RPMI8226 (cell line): ENCODE data around the gene RASGRF1.

Experiments used
- DNase-seq: peaks from one replicate; pipeline ENCODE4 v3.0.0-alpha.2; 2015

Gene RASGRF1

DNA sequence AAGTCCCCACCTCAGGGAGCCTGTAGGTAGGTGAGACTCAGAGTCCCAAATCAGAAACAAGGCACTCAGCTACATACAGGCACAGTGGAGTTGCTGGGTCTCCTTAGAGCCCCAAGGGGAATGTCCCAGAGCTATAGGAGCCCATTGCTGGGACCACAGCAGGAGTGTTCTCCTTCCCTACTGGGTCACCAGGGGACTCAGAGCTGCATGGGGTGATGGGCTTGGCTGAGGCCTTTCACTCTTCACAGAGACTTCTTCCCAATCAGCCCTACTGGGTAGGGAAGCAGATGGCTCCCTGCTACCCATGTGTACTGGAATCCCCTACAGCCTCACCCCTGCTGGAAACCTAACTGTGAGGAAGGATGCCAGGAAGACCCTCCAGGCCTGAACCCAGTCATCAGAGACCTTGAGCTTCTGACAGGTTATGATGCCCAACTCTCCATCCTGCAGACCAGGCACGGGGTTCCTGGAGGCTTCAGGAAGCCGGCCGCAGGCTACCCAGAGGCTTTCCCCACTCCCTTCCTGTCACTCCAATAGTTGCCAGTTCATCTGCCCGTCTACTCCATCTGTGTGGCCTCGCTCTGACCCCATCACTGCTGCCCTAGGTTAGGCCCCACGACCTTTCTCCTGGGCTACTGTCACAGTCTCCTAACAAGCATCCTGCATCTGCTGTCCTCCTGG, 24.0 kb downstream of the RASGRF1 start:
- peak; percentile 13 for DNase-seq

DNA sequence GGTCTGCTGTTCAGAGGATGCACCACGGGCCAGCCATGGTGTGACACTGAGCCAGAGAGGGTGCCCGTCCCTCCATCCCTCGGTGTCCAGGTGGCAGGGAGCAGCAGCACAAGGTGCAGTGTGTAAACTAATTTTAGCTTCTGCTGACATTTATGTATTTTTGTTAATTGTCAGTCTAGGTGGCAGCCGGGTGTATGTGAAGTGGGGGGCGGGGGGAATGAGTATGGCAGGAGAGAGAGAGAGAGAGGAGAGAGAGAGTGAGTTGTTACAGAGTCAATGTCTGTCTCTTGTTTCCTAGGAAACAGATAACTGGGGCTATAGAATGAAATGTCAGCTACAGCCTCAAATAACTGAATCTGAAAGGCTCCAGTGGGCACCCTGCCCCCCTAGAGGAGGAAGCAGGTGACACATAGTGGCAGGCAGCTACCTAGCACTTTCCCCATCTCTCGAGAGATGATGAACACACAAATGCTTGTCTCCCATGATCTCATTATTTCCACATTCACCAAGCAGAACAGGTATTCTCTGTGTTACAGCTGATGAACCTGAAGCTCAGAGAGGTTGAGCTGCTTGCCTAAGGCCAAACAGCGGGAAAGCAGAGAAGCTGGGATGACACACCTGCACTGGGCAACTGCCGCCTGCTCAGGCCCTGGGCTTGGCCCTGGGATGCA, 24.7 kb downstream of the RASGRF1 start:
- peak; percentile 86 for DNase-seq

- DNase-seq = no peak
Observed at GRCh38 chr15:79065361-79065705, 25.2 kb downstream of the RASGRF1 start.

DNA sequence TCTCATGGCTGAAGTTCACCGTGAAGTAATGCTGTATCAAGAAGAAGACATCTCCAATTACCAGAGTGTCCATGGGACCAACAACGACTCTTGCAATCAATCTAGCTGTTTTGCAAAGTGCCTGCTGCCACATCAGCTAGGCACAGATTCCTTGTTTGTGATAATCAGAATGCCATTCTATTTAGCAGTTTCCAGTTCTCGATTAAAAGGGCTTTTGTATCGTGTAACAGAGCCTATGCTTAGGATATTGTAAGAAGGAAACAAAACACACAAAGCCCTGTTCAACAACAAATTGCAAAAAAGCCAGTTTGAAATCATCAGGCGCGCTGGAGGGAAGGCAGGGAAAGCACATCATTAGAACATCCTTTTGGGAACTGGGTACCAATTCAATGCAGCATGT, 26.1 kb downstream of the RASGRF1 start:
- DNase-seq = no peak

DNA sequence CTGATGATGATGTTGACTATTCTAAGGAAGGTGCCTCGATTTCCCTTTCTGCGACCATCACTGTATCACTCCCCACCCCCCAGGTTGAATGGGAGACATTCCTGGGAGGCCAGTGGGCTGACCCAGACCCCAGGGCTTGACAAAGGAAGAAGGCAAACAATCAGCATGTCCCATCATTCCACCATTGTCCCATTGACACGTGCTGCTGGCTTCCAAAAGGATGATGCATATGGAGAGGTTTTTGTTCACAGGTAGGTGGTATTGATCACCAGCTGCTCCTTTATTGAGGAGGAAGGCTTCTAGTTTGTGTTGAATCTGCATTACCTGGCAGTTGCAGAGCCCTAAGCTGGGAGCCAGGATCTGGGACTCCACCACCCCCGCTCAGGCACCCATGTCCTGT, 30.4 kb downstream of the RASGRF1 start:
- no peak for DNase-seq

DNA sequence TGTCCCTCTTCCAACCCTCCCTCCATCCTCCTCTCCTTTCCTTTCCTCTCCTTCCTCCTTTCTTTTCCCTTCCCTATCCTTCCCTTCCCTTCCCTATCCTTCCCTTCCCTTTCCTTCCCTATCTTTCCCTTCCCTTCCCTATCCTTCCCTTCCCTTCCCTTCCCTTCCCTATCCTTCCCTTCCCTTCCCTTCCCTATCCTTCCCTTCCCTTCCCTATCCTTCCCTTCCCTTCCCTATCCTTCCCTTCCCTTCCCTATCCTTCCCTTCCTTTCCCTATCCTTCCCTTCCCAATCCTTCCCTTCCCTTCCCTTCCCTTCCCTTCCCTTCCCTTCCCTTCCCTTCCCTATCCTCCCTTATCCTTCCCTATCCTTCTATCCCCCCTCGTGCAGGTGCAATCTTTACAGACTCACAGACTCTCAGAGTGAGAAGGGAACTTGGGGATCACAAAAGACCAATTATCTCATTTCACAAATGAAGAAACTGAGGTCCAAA, 31.5 kb downstream of the RASGRF1 start:
- DNase-seq = no peak

GRCh38 chr15:79058260-79058850, 32.2 kb downstream of the RASGRF1 start:
- DNase-seq = no peak

DNA sequence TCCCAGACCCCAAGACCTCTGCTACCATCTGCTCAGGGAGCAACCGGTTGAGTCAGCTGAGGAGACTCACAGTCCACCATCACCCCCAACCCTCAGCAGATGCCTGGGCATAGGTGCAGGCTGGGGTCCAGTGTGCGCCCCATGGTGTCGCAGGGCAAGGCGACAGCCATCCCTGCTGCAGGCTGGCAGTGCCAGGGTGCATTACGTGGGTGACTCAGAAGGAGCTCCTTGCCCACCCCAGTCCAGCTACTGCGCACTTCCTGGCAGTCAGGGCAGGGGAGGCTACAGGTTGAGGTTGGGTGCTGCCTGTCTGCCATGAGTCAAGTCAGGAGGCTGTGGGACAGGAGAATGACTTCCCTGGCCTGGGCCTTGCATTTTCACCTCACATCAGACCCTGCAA, 33.5 kb downstream of the RASGRF1 start:
- DNase-seq = no peak

DNA sequence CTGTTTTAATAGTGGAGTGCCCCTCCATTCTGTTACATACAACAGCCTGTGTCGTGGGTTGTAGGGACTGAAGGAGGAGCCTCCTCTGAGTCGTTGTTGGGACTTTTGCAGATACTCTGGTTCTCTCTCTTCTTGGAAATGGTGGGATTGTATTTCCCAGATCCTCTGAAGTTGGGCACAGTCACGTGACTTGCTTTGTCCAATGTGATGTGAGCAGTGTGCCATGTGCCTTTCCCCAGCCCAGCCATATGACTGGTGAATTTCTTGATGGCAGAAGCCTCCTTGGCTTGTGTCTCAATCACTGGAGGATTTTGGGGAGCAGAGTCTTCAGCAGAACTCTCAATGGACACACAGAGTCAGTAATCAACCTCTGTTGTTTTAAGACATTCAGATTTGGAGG, 36.2 kb downstream of the RASGRF1 start:
- no peak for DNase-seq

- DNase-seq = peak; percentile 9
Observed at GRCh38 chr15:79053894-79054293, 36.7 kb downstream of the RASGRF1 start.

DNA sequence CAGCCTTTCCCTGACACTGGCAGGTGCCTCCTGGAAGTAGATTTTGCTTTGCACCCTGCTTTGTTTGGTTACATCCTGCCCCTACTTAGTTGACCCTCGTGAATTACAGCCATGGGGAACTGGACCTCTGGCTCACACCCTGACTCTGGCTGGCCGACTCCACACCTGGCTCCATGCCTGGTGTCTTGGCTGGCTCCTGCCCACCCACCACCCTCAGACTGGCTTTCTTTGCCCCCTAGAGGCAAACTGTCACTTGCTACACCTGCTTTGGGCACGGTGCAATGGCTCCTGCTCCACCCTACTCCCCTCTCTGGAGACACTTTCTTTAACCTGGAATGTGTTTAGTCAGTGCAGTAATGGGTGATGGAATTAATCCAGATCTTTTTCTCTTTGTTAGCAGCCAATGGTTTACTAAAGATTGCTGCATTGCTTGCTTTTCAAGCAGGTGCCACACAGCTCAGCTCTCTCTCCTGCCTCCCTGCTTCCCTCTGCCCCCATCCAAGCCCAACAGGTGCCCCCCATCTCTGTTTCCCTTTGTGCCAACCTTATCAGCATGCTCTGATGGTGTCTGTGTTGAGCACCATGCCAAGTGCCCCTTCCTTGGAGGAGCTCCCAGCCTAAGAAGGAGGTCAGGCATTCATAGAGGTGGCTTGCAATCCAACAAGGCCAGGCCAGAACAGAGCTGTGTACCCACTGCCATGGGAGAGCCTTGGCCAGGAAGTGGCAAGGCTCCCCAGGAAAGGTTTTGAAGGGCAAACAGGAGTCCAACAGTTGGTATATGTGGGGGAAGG, 38.4 kb downstream of the RASGRF1 start:
- DNase-seq = no peak

DNA sequence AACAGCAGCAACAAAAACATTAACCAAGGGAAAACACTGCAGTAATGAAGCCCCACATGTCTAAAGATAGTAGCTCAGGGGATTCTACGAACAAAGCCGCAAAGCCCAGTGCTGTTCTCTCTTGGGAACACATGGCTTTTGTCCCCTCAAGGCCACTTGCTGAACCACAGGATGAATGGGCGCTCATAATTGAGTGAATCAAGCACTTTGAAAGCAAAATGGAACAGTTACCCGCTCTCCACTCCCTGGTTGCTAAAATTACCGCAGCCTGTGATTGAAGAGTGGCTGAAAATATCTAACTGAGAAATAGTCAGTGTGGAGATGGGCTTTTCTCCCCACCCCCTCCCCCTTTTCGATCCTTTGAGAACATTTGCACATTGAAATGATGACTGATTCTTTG, 39.6 kb downstream of the RASGRF1 start:
- no peak for DNase-seq

- DNase-seq = no peak
Observed at GRCh38 chr15:79050341-79050740, 40.2 kb downstream of the RASGRF1 start.

- peak; percentile 31 for DNase-seq
Observed at GRCh38 chr15:79049416-79049815, 41.2 kb downstream of the RASGRF1 start.

GRCh38 chr15:79047676-79048439, 42.7 kb downstream of the RASGRF1 start:
- no peak for DNase-seq

DNA sequence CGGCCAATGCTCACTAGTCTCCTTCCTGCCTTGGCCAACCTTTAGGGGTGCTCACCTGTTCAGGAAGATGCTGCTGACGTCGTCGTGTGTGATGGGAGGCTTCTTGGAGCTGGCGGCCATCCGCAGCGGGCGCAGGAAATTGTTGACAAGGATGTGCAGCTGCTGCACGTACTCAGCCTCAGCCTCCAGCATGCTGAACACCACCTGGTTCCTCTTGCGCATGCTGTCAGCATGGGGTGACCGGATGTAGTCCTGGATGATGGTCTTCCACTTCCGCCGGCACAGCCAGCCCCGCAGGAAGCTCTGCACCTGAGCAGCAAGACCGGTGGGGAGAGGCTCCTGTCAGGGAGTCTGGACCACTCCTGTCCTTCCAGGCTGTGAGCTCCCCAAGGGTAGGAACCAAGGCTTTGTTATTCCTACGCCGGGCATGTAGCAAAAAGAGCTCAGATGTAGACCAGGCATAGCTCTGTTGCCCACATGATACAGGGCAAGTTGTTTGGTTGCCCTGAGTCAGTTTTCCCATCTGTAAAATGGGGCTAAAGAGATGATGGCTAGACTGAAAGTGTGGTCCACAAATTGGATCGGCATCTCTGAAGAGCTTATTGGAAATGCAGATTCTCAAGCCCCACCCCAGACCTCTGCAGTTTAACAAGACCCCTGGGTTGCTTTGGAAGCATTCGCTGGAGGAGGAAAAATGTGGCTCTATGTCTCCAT, 43.7 kb downstream of the RASGRF1 start:
- DNase-seq = peak; percentile 56

DNA sequence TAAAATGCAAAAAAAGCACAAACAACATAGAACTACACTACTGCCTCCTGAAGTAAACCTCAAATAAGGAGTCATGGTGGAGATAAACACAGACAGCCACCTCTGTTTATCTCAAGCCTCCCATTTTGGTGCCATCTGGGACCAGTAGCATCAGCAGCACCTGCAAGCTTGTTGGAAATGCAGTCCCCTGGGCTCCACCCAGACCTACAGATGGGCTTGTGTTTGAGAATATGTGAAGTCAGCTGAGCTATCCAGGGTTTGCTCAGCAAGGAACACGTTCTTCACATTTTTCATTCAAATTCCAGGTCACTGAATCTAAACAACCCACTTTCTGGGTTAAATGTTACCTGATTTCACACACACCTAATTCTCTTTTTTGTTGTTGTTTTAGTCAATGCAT, 45.5 kb downstream of the RASGRF1 start:
- peak; percentile 21 for DNase-seq

- DNase-seq = peak; percentile 82
Observed at GRCh38 chr15:79042213-79042928, 48.2 kb downstream of the RASGRF1 start.

GRCh38 chr15:79041601-79042168, 48.9 kb downstream of the RASGRF1 start:
- DNase-seq = peak; percentile 23

GRCh38 chr15:79037848-79038247, 52.7 kb downstream of the RASGRF1 start:
- no peak for DNase-seq

DNA sequence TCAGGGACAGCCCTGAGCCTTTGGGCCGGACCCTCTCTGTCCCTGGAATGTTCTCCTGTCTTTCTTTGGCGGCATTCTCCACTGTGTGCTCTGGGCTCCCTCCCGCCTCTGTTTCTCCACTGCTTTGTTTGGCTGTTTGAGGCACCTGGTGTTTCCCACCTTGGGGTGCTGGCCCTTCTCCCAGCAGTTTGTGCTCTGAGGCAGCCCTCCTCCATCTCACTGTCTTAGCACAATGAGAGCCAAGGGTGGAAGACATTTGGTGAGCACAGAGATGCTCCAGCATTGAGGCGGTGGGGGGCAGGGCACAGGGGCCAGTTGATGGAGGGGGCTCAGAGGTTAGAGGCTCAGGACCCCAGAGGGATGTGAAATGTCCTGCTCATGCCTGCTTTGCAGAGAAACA, 54.3 kb downstream of the RASGRF1 start:
- no peak for DNase-seq
